NCI-H128 (cell line): ENCODE measurements around the gene CLOCK.
A peak's percentile ranks its signal among the peaks of the same experiment; 100 is the strongest.
"Not testable (repeated sequence)": the region's sequence is repeated elsewhere in the genome, so short reads cannot be mapped to it uniquely, and the experiment has no call there.

Experiments used
- DNase-seq: peaks from one replicate; lab custom pipeline; 2025; ENCODE audit not compliant: unreplicated experiment; lab: John Stamatoyannopoulos, UW

Gene CLOCK

DNA sequence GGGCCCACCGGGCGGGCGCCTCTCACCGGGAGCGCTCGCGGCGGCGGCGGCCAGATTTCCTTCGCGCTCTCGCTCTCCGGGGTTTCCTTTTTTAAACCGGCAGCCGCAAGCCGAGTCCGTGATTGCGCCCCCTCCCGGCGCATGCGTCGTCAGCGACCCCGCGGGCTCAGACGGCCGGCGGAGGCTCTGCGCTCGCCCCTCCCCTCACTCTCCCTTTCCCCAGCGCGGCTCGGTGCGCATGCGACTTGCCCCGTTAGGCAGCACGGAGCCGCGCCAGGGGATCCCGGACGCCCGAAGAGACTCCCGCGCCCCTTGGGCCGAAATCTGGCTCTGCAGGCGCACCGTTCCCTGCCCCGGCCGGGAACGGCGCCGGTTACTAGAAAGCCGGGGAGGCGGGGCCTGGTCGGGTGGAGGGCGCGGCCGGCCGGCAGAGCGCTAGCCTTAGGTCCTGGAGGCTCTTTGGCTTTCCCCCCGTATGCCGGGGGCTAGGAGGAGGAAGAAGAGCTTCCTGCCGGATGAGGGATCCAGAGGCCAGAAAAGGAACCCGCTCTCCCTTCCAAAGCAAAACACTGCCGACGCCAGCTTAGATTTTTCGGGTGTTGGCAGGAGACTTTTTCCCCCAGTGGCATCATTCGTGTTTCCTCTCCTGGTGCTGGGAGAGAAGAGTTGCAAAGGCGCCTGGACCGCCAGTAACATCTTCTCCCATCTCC lies at the start of gene CLOCK:
TSS of gene CLOCK (minus strand) at position 154 of the 710 bp plus-strand sequence. CDS start 64,124 bp downstream, outside the sequence.
- DNase-seq = peak; percentile 68

GRCh38 chr4:55592014-55592413 lies 45.3 kb upstream of the CLOCK start, which contains the start of gene PDCL2:
TSS of gene PDCL2 (minus strand) at chr4:55592245. CDS start at chr4:55592109, 136 bp downstream.
- no peak for DNase-seq

DNA sequence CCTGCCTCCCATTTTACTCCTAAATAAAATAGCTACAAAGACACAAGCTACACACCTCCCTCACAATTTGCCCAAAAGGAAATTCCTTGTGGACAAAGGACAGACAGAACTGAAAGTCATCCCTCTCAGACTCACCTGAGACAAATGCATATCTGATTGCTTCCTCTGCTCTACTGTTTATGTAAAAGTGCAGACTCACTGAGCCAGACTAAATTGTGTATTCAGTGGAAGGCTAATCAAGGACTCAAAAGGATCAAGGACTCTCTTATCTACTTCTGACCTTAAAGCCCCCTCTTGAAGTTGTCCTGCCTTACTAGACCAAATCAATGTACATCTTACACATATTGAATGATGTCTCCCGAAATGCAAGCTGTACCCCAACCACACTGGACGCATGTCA lies 41.5 kb upstream of the CLOCK start:
- DNase-seq = no peak

DNA sequence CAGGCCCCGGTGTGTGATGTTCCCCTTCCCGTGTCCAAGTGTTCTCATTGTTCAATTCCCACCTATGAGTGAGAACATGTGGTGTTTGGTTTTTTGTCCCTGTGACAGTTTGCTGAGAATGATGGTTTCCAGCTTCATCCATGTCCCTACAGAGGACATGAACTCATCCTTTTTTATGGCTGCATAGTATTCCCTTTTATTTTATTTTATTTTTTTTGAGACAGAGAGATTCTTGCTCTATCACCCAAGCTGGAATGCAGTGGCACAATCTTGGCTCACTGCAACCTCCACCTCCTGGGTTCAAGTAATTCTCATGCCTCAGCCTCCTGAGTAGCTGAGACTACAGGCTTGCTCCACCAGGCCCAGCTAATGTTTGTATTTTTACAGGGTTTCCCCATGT lies 36.1 kb upstream of the CLOCK start:
- DNase-seq = not testable (repeated sequence)

DNA sequence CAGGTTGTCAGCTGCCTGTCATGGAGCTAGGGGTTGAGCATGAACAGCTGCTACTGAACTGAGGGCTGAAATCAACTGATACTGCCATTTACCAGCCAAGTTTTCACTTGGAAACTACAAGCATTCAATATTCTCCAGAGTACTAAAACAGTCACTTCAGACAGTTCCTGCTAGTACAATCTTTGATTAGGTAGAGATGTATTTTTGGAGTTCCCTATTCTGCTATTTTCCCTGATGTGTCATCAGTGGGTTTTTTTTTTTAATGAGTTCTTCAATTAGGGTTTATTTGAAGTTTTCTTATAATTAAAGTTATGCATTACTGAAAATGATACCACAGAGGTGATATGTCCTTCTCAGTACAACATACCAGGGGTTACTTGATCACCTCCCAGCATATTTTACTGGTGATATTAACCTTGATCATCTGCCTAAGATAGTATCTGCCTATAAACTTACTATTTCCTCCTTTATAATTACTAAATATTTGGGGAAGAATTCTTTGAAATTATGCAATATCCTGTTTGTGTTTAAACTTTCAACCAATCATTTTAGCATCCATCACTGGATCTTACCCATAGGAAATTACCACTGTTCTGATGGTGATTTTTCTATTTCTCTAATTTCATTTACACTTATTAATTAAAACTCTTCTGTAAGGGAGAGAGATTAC lies 31.8 kb upstream of the CLOCK start:
- DNase-seq = no peak

GRCh38 chr4:55575513-55575912 lies 28.8 kb upstream of the CLOCK start:
- no peak for DNase-seq

- DNase-seq = no peak
These were observed 27.5 kb upstream of the CLOCK start for GRCh38 chr4:55574252-55574651.

DNA sequence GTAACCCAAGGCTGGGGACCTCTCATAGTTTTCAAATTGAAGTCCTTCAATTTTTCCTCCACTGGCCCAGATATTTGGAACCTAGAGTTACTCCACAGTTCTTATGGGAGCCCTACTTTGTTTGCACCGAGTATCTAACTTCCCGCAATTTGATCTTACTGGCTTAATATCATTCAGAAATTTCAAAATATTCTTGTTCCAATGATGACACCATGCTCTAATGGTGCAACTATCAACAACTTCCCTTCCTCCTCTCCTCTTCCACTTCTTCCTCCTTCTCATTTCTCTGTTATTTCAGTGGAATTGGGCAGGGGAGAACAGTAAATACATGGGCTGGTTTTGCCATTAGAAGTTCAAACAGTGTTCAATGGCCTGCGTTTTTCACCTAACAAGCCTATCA lies 25.1 kb upstream of the CLOCK start:
- no peak for DNase-seq

DNA sequence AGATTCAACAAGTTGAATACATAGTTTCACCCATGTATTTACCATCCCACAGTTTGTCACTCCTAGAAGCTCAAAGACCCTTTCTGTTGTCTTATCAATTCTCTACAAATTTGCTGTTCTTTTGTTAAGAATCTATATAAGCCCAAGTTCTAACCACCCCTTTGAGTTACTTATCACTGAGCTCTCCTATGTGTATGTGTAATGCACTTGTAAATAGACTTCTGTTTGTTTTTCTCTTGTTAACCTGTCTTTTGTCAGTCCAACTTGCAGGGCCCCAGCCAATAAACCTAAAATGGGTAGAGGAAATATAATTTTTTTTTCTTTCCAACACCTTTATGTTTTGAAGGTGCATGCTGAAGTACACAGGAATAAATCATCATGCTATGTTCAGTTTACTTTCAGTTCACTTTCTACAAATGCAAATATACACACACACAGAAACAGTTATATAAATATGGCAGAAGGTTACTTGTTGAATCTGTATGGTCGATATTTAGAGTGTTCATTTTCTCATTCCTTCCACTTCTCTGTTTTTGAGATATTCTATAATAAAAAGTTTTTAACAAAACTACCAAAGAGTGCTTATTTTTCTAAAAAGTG lies 22.3 kb upstream of the CLOCK start:
- DNase-seq = no peak

DNA sequence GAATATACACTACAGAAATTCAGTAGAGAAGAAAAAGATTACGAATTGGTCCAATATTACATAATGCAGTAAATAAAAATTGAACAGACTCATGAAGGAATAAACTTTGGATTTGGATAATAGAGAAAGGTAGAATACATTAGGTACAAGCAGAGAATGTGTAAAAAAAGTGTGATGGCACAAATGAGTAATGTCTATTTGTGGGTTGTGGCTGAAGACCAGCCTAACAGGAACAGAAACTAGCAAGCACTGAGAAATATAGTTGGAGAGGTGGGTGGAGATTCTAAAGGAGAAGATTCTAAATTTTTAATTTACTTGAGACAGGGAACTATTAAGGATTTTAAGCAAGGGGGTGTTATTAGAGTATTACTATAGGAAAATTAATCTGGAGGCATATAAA lies 15.2 kb upstream of the CLOCK start:
- no peak for DNase-seq

GRCh38 chr4:55560096-55560495 lies 13.4 kb upstream of the CLOCK start:
- DNase-seq = no peak

DNA sequence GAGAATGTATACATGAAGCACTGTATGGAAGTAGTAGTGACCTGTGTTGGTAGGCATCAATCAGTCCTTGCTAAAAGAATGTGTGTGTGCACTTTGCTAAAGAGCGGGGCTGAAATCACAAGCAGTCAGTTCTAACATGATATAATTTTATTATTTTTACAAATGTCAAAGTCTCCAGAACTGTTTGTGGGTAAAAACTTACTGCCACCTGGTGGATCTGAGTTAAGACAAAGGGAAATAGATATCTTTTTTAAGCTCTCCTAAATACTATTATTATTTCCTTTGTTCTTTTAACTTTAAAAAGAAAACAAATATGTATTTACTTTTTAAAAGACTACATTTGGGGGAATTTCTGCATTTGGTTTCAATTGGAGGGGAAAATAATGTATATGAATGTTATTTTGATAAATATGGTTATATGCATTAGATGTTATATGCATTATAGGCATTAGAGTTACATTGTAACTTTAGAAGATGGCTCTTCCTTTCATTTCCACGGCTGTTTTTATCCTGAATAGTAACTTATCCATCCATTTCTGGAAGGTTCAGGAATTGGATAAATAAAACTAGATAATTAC lies 7.8 kb upstream of the CLOCK start:
- DNase-seq = no peak

DNA sequence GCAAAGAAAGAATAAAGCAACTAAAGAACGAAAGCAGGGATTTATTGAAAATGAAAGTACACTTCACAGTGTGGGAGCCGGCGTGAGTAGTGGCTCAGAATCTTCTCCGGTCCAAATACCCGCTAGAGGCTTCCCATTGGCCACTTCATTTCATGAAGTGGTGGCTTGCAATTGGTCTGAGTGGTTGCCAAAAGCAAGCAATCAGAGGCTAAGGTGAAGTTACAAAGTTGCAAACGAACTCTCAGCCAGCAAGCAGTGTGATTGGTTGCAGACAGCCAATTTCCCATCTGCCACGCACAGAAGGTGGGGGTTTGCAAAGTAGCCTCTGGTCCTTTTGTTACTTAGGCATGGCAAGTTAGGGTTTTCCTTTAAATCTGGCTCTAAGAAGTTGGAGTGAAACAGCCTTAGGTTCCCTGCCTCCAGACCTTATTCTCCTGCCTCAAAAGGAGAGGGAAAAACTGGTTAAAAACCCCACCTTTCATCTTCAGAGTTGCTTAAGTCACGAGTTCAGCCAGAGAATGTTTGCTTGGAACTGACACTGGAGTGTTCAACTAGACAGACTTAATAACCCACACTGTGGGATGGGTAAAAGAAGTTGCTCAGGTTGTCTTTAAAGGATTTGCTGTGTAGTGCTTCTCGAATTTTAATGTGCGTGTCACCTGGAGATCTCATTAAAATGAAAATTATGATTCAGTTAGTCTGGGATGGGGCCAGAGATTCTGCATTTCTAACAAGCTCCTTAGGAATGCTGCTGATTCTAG lies 6.9 kb upstream of the CLOCK start:
- no peak for DNase-seq

DNA sequence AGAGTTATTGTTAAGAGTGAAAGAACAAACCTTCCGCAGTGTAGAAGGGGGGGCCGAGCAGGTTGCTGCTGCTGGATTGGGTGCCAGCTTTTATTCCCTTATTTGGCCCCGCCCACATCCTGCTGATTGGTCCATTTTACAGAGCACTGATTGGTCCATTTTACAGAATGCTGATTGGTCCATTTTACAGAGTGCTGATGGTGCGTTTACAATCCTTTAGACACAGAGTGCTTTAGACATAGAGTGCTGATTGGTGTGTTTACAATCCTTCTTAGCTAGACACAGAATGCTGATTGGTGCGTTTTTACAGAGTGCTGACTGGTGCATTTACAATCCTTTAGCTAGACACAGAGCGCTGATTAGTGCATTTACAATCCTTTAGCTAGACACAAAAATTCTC lies 5.3 kb upstream of the CLOCK start:
- not testable (repeated sequence) for DNase-seq

DNA sequence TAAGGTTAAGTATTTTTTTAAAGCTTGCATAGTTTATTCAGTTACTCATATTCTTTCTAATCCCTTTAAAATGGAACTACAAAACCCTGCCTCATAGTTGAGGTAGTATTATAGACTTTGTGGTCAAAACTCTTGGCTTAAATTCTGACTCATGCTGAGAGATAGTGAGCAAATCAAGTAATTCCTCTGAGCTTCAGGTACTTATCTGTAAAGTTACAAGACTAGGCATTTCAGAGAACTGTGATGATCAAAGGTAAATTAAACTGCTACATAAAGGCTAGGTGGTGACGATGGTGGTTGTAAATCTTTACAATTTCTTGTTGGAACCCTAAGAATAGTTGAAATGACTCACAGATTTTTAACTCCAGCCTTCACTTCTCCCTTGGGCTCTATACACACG lies 3.2 kb upstream of the CLOCK start:
- no peak for DNase-seq

- DNase-seq = no peak
These were observed 1.2 kb upstream of the CLOCK start for GRCh38 chr4:55547918-55548317.

GRCh38 chr4:55547466-55547770 lies 709 bp upstream of the CLOCK start:
- no peak for DNase-seq

- DNase-seq = no peak
These were observed 278 bp downstream of the CLOCK start for GRCh38 chr4:55546506-55546755.

GRCh38 chr4:55545641-55546505 lies 836 bp downstream of the CLOCK start:
- DNase-seq = no peak

DNA sequence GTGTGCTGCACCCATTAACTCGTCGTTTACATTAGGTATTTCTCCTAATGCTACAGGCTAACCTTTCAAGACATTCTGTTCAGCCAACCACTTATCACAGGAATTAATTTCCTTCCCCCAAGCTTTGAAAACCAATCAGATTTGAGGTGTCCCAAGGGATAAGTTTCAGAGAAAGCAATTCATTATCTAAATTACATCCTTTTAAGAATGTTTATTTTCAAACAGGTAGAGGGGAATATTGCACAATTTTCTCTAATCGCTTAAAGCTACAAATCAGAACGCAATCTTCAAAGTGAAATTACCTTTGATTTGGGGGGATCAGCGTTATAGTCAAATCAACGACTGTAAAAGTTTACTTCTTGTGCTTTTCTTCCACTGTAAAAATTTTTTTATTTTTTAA lies 1.6 kb downstream of the CLOCK start:
- no peak for DNase-seq

DNA sequence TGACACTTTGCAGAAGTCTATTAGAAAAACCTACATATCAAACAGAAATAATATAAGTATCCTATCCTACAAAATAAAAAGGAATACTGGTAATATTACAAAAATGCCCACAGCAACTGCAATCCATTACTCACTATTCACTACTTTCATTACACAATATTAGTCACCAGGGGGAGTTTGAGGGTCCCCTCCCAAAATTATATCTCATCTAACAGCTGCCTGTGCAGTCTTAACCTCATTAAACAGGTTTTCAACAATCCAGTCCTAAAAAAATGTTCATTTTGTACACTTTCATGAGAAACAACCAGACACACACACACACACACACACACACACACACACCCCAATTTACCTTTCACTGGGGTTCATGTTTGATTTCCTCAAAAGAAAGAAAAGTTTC lies 2.9 kb downstream of the CLOCK start:
- no peak for DNase-seq
